Measurements from ENCODE around the gene FRMD8. TPM values are rescaled to one million over a fixed set of nuclear protein-coding genes. Genes with fewer than 3 reads are reported as not detected.

Gene FRMD8
- total and polyA plus RNA-seq, 9 of the 15 experiments (the other 6 are each of a cell fraction or from before 2014, with no cell fraction given) = 4.5 to 54.5 (median 15.8) TPM

DNA sequence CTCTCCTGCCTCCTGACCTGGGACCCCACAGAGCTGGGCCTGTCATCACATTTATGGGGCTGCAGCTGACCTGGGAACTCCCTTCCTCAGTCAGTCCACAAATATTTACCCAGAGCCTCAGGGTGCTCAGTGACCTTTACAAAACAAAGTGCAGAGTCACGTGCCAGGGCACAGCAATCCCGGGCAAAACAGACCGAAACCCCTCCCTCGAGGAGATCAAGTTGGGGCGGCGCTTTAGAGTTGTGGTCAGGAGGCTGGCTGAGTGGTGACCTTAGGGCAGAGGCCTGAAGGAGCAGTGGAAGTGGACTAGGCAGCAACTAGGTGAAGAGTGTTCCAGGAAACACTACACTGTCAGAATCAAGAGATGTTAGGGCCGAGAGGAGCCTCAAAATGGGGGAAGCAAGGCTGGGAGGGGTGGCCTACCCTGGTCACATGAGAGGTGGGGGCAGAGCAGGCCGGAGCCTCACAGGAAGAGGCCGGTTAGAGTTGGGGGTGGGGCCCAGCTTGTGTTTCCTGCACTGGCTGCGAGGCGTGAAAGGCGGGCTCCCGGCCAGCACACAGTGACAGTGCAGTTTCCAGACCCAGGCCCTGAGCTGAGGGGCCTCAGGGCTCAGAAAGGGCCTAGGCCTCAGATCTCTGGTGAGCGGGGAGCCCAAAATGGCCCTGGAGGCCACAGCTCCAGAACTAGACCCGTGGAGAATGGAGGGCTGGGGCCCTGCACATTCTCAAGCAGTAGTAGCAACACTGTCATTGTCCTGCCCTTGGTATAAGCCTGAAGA is 32.4 kb downstream of the FRMD8 start (continued):
- TF ChIP-seq ZNF75A (CRISPR knock-in tag; IDR thresholded peaks at IDR 0.05) (no peak), YBX1 (IDR thresholded peaks at IDR 0.05) (no peak), SAFB2 (IDR thresholded peaks at IDR 0.05; ENCODE audit: borderline replicate concordance, low read depth, low read length, severe bottlenecking) (no peak), MED1 (CRISPR knock-in tag; IDR thresholded peaks at IDR 0.05; ENCODE audit: borderline replicate concordance) (no peak), DPF2 (IDR thresholded peaks at IDR 0.05) (peak; percentile 90), IFI16 (CRISPR knock-in tag; IDR thresholded peaks at IDR 0.05) (no peak), FOXK2 (conservative IDR thresholded peaks at IDR 0.05 in 1 of 2, IDR thresholded peaks at IDR 0.05 in 1 of 2; ENCODE audit: low read depth in 2 of 2) (peak; percentile 78 to 81; a peak in 3 of 4 replicates), NFRKB (IDR thresholded peaks at IDR 0.05; ENCODE audit: low read depth) (no peak; the same call in none of the 2 replicates), KAT7 (CRISPR knock-in tag; IDR thresholded peaks at IDR 0.05; ENCODE audit: borderline replicate concordance) (no peak), ESRRB (CRISPR knock-in tag; IDR thresholded peaks at IDR 0.05; ENCODE audit: borderline replicate concordance) (no peak), ZNF785 (CRISPR knock-in tag; IDR thresholded peaks at IDR 0.05) (no peak), ZSCAN32 (CRISPR knock-in tag; IDR thresholded peaks at IDR 0.05) (no peak), ZC3H11A (IDR thresholded peaks at IDR 0.05; ENCODE audit: low read depth, low read length) (no peak), MCM3 (IDR thresholded peaks at IDR 0.05) (no peak), SMAD3 (CRISPR knock-in tag; conservative IDR thresholded peaks at IDR 0.05) (peak; percentile 18; the same call in 1 of the 2 replicates), ZNF408 (CRISPR knock-in tag; IDR thresholded peaks at IDR 0.05; ENCODE audit: low read depth) (no peak), ZNF12 (CRISPR knock-in tag; IDR thresholded peaks at IDR 0.05) (no peak), ARID4B (CRISPR knock-in tag; IDR thresholded peaks at IDR 0.05) (peak; percentile 52; the same call in 1 of the 2 replicates), SMC3 (conservative IDR thresholded peaks at IDR 0.05; ENCODE audit: insufficient read depth, low read depth, low read length) (no peak), TBP (optimal IDR thresholded peaks at IDR 0.05; ENCODE audit: low read depth, low read length) (no peak)
- TF ChIP-seq, protein P1, sequence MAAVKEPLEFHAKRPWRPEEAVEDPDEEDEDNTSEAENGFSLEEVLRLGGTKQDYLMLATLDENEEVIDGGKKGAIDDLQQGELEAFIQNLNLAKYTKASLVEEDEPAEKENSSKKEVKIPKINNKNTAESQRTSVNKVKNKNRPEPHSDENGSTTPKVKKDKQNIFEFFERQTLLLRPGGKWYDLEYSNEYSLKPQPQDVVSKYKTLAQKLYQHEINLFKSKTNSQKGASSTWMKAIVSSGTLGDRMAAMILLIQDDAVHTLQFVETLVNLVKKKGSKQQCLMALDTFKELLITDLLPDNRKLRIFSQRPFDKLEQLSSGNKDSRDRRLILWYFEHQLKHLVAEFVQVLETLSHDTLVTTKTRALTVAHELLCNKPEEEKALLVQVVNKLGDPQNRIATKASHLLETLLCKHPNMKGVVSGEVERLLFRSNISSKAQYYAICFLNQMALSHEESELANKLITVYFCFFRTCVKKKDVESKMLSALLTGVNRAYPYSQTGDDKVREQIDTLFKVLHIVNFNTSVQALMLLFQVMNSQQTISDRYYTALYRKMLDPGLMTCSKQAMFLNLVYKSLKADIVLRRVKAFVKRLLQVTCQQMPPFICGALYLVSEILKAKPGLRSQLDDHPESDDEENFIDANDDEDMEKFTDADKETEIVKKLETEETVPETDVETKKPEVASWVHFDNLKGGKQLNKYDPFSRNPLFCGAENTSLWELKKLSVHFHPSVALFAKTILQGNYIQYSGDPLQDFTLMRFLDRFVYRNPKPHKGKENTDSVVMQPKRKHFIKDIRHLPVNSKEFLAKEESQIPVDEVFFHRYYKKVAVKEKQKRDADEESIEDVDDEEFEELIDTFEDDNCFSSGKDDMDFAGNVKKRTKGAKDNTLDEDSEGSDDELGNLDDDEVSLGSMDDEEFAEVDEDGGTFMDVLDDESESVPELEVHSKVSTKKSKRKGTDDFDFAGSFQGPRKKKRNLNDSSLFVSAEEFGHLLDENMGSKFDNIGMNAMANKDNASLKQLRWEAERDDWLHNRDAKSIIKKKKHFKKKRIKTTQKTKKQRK (IDR thresholded peaks at IDR 0.05; ENCODE audit: borderline replicate concordance, low read depth, low read length) = no peak

All from K562 (cell line).